ENCODE results near the gene UNC119B. TPM values are rescaled to one million over a fixed set of nuclear protein-coding genes. Genes with fewer than 3 reads are reported as not detected.

Gene UNC119B
- 12.8 and 18.6 TPM in 2 replicates for total RNA-seq

DNA sequence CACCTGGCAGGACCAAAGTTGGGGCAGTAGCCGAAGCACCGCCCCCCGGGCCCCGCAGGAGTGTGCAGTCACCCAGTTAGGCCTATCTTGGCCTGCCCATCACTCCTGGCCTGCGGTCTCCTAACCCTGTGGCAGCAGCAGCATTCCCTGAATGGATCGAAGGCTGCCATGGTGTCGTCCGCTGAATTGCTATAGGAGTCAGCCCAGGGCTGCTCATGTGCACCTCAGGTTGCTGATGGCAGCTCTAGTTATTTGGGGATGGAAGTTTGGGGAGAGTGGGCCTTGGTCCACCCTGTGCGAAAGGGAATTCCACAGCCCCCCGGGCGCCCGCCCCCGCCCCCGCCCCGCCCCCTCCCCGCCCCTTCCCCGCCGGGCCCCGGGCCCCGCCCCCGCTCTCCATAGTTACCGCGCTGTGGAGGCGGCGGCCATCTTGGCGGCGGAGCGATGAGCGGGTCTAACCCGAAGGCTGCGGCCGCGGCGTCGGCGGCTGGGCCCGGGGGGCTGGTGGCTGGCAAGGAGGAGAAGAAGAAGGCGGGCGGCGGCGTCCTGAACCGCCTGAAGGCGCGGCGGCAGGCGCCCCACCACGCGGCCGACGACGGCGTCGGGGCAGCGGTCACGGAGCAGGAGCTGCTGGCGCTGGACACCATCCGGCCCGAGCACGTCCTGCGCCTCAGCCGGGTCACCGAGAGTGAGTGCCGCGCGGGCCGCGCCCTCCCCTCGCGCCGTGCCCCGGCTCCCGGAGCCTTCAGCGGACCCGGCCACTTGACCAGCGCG, at the start of gene UNC119B:
TSS of gene UNC119B (plus strand) at position 428 of the 774 bp plus-strand sequence. CDS start at position 445, 17 bp downstream.

DNA sequence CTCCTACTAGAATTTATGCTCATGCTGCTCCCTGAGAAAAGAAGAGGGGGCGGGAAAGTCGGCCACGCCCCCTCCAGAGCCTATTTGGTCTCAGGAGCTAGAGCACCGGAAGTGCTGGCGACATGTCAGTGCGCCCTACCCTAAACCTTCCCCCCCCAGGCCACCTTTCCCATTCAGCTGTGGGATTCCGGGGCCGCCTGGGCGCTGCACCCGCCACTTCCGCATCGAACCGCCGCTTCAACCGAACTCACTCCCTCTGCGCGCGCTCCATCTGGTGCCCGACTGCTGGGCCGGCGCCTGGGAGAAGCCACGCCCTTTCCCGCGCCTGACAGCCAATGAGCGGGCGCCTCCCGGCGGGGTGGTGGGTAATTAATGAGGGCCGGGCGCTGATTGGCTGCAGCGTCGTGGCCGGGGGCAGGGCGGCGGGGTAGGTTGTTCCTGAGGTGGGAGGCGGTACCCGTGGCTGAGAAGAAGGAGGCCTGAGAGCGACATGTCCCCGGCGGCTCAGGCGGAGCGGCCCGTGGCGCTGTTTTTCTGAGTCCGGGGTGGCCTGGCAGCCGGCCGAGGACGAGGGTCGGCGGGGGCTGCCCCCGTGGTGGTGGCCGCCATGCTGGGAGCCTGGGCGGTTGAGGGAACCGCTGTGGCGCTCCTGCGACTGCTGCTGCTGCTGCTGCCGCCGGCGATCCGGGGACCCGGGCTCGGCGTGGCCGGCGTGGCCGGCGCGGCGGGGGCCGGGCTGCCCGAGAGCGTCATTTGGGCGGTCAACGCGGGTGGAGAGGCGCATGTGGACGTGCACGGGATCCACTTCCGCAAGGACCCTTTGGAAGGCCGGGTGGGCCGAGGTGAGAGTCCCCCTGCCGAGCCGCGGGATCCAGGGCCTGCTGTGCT, 23.3 kb upstream of the UNC119B start, which contains the start of gene MLEC:
TSS of gene MLEC (plus strand) at position 460 of the 888 bp plus-strand sequence. CDS start at position 608, 148 bp downstream.

DNA sequence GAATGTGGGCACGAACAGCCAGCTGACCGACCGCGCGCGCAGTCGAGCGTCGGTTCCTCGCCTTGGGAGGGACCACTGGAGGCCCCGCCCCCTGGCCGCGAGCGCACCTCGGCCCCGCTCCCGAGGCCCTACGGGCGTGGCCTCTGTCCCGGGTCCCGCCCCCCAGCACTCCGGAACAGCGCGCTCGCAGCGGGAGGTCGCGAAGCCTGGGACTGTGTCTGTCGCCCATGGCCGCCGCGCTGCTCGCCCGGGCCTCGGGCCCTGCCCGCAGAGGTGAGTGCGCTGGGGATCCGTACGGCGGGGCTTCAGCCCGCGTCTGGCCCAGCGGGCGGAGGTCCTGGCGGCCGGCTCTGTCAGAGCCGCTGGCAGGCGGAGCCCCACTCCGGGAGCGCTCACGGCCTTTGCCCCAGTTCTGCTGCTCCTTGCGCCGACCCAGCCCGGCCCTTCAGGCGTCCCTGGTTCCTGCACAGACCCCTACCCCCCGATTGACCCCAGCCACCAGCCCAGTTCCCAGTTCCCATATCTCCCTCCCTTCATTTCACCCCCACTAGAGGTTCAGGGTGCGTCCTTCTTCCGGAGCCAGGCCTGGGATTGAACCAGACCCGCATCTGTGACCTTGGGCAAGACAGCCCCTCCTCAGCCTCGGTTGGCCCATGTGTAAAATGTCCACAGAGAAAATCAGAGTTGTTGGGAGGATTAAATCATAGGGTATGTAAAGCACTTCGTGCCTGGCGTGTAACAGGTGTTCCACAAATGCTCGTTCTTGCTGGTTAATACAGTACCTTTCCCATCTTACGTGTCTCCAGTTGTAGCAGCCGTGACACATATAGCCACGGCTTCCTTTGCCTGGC, 15.6 kb downstream of the UNC119B start, which contains the start of gene ACADS:
TSS of gene ACADS (plus strand) at position 168 of the 851 bp plus-strand sequence. CDS start at position 228, 60 bp downstream.

Other genes starting within 250 kb of the UNC119B start
- 59.9 and 75.5 TPM in 2 replicates for gene SRSF9, start 240.7 kb upstream of the UNC119B start, total RNA-seq
- 292 and 308 TPM in 2 replicates for gene DYNLL1, start 214.3 kb upstream of the UNC119B start, total RNA-seq
- gene COQ5, start 181.3 kb upstream of the UNC119B start, total RNA-seq, result 16.8 and 24.9 TPM in 2 replicates
- gene RNF10, start 176.1 kb upstream of the UNC119B start, total RNA-seq, result 77.6 and 82.1 TPM in 2 replicates
- gene POP5, start 129.1 kb upstream of the UNC119B start, total RNA-seq, result 20.7 and 28.0 TPM in 2 replicates
- 0.81 and 2.9 TPM in 2 replicates for gene CABP1, start 69.8 kb upstream of the UNC119B start, total RNA-seq
- gene MLEC, start 23.3 kb upstream of the UNC119B start, total RNA-seq, result 70.2 and 85.1 TPM in 2 replicates
- 11.7 and 22.4 TPM in 2 replicates for gene ACADS, start 15.4 kb downstream of the UNC119B start, total RNA-seq
- 4.7 and 6.8 TPM in 2 replicates for gene SPPL3, start 193.9 kb downstream of the UNC119B start, total RNA-seq